RWPE2 (cell line): Measurements from ENCODE around the gene RAD51C.
A peak's percentile ranks its signal among the peaks of the same experiment; 100 is the strongest.

ENCODE experiments used
- ATAC-seq: fragments of 200-7000 bp; cut with Tn5 transposase; 3 replicates; pipeline ENCODE4 v1.9.1; 2021; ENCODE audit warnings: low read depth
- DNase-seq: peaks from one replicate; pipeline ENCODE4 v3.0.0-alpha.2; 2020; ENCODE audit warnings: low spot score
- H3K27ac ChIP-seq: fragments of 450-650 bp; 2 replicates; pipeline ENCODE4 v1.5.1; 2017; ENCODE audit warnings: mild to moderate bottlenecking; ENCODE audit not compliant: poor library complexity, severe bottlenecking
- H3K27me3 ChIP-seq: fragments of 250-450 bp; sonication (Bioruptor Pico); 2 replicates; pipeline ENCODE4 v1.5.1; 2021; ENCODE audit warnings: mild to moderate bottlenecking, moderate library complexity; ENCODE audit not compliant: insufficient read depth, poor library complexity, severe bottlenecking
- H3K36me3 ChIP-seq: fragments of 250-450 bp; sonication (Bioruptor Pico); 2 replicates; pipeline ENCODE4 v1.5.1; 2020; ENCODE audit warnings: low read depth, mild to moderate bottlenecking, moderate library complexity
- H3K4me1 ChIP-seq: fragments of 250-450 bp; sonication (Bioruptor Pico); 2 replicates; pipeline ENCODE4 v1.5.1; 2021; ENCODE audit warnings: mild to moderate bottlenecking, moderate library complexity; ENCODE audit not compliant: insufficient read depth, poor library complexity, severe bottlenecking
- H3K4me3 ChIP-seq: fragments of 250-450 bp; sonication (Bioruptor Pico); 2 replicates; pipeline ENCODE4 v1.5.1; 2021; ENCODE audit warnings: mild to moderate bottlenecking, moderate library complexity; ENCODE audit not compliant: severe bottlenecking
- H3K9me3 ChIP-seq: fragments of 250-450 bp; sonication (Bioruptor Pico); 2 replicates; pipeline ENCODE4 v1.5.1; 2021; ENCODE audit warnings: mild to moderate bottlenecking, moderate library complexity; ENCODE audit not compliant: severe bottlenecking
- CTCF ChIP-seq: fragments of 450-650 bp; IDR thresholded peaks from one replicate; pipeline ENCODE4 v1.5.1; 2017; ENCODE audit warnings: mild to moderate bottlenecking, moderate library complexity; ENCODE audit not compliant: poor library complexity, severe bottlenecking

The RAD51C gene

GRCh38 chr17:58660621-58661020 lies 31.8 kb upstream of the RAD51C start:
- ATAC-seq (no peak), DNase-seq (no peak)
- H3K27ac ChIP-seq: no peak overlapping the region
- H3K4me3 ChIP-seq: no peak overlapping the region
- H3K4me1 ChIP-seq: no peaks in the 10 kb centered on the region
- no peaks in the 10 kb centered on the region for H3K36me3 ChIP-seq
- no peaks in the 10 kb centered on the region for H3K27me3 ChIP-seq
- no peak for TF ChIP-seq CTCF
- H3K9me3 ChIP-seq: no peaks in the 10 kb centered on the region

GRCh38 chr17:58661499-58661898 lies 30.9 kb upstream of the RAD51C start:
- no peak overlapping the region for H3K4me3 ChIP-seq
- TF ChIP-seq CTCF: no peak
- H3K36me3 ChIP-seq: no peaks in the 10 kb centered on the region
- peaks cover 1% of the 10 kb centered on the region for H3K4me1 ChIP-seq
- no peak for ATAC-seq
- no peak overlapping the region for H3K27ac ChIP-seq
- no peaks in the 10 kb centered on the region for H3K9me3 ChIP-seq
- H3K27me3 ChIP-seq: no peaks in the 10 kb centered on the region
- no peak for DNase-seq

GRCh38 chr17:58664302-58664701 lies 28.1 kb upstream of the RAD51C start:
- Histone ChIP-seq H3K4me3 (no peak overlapping the region), H3K9me3 (no peaks in the 10 kb centered on the region), H3K27me3 (no peaks in the 10 kb centered on the region), H3K27ac (no peak overlapping the region), H3K36me3 (no peaks in the 10 kb centered on the region), H3K4me1 (peaks cover 16% of the 10 kb centered on the region)
- no peak for TF ChIP-seq CTCF
- DNase-seq (no peak), ATAC-seq (no peak)

GRCh38 chr17:58665946-58666857 lies 26.2 kb upstream of the RAD51C start:
- no peak for TF ChIP-seq CTCF
- no peak for DNase-seq
- peak; percentile 11; the same call in 2 of the 3 replicates for ATAC-seq
- H3K27me3 ChIP-seq: no peaks in the 10 kb centered on the region
- H3K9me3 ChIP-seq: no peaks in the 10 kb centered on the region
- peaks cover 16% of the 10 kb centered on the region for H3K4me1 ChIP-seq
- H3K36me3 ChIP-seq: no peaks in the 10 kb centered on the region
- peak overlapping the region; percentile 39 for H3K27ac ChIP-seq
- peak overlapping the region; percentile 23 for H3K4me3 ChIP-seq

GRCh38 chr17:58666858-58667267 lies 25.5 kb upstream of the RAD51C start:
- Histone ChIP-seq H3K27me3 (no peaks in the 10 kb centered on the region), H3K36me3 (no peaks in the 10 kb centered on the region), H3K27ac (peak overlapping the region; percentile 39), H3K9me3 (no peaks in the 10 kb centered on the region), H3K4me3 (peak overlapping the region; percentile 23), H3K4me1 (peaks cover 16% of the 10 kb centered on the region)
- no peak for TF ChIP-seq CTCF
- DNase-seq: peak; percentile 93
- peak; percentile 73 for ATAC-seq
